OCI-M1 (cell line): Measurements from ENCODE around the gene SMAD6.
"Not testable (repeated sequence)": the region's sequence is repeated elsewhere in the genome, so short reads cannot be mapped to it uniquely, and the experiment has no call there.

ENCODE experiments used
- DNase-seq: peaks from one replicate; lab custom pipeline; 2025; lab: John Stamatoyannopoulos, UW

SMAD6 gene

DNA sequence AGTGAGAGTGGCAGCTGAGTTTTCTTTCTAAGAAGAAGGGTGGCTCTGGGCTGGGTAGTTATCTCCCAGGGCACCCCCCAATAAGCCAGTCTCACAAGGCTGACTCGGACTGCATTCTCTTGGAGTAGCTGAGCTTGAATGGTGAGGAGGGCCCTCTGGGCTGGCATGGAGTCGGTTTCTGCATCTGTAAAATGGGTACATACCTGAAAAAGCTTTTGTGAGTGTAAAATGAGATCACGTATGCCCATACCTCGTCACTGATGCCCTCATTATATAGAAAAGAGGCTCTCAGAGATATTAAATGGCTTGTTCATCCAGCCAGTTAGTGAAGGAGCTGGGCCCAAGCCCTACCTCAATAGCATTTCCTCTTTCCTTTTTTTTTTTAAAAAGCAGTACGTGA, 41.2 kb downstream of the SMAD6 start:
- no peak for DNase-seq

GRCh38 chr15:66743703-66744536, 41.9 kb downstream of the SMAD6 start:
- DNase-seq: no peak

DNA sequence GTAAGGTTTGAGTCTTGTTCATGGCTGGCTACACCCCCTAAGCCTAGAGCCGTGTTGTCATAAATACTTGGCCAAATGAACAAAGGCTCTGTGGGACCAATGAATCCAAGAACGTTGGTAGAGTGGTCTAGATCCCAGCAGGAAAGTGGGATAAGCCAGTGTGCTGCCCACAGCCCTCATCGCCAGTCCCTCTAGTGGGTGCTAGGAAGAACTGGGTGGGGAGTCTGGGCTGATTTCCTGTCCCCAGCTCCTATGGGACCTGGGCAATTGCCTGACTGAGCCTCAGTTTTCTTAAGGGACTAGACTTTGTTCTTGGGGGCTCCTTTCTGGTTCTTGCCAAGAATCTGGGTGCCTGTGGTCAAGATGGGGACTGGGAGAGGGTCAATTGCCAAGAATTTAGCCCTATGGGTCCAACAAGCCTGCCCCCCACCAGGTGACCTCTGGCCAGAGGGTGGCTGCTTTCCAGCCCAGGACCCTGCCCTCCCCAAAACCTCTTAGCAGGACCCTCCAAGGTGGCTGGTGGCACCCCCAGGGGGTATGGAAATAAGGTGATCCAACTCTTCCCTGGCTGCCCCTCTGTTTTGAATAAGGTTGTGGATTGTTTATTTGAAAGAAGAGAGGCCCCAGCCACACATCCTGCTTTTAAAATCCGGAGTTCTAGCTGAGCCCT, 42.7 kb downstream of the SMAD6 start:
- DNase-seq: no peak

DNA sequence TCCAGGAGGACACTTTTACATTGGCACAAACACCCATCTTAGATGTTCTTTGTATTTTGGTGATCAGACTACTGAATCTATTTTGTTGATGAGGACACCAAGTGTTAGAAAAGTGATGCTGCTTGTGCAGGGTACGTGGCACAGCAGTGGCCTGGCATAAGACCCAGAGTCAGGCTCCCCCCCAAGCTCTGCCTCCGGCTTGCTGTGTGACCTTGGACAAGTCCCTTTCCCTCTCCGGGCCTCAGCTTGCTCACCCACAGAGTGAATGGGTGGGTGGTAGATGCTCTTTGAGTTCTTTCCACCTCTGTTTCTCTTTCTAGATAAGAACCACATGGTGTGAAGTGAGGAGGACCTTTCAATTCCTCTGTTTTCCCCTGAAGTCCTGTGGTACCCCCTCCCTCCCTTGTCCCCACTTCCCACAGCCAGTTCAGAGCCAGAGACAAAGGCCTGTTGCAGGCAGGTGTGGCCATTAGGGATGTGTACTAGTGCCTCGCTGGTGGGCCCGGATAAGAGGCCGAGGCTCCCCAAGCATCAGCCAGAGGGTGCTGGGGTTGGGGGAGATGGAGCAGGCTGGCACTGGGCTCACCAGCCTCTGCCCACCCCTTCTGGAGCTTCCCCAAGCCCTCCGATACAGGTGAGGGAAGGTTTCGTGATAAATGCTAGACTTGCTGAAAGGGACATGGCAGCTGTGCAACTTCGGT, 43.6 kb downstream of the SMAD6 start:
- no peak for DNase-seq

DNA sequence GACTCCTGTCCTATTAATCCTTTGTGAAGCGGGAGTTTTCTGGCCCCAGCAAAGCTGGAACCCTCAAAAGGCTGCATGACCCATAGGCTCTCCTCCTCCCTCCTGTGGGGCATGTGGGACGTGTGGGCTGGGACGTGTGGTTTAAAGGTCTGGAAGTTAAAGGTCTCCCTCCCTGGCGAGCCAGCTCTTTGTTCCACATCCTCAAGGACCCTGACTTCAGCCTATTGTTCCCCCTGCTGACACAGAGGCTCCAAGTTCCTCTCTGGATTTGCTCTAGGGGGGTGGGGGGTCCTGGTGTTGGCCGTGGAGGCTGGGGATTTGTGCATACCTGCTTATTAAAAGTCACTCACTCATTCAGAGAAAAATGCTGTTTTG, 44.2 kb downstream of the SMAD6 start:
- DNase-seq: no peak

GRCh38 chr15:66747223-66747622, 45.2 kb downstream of the SMAD6 start:
- no peak for DNase-seq

DNA sequence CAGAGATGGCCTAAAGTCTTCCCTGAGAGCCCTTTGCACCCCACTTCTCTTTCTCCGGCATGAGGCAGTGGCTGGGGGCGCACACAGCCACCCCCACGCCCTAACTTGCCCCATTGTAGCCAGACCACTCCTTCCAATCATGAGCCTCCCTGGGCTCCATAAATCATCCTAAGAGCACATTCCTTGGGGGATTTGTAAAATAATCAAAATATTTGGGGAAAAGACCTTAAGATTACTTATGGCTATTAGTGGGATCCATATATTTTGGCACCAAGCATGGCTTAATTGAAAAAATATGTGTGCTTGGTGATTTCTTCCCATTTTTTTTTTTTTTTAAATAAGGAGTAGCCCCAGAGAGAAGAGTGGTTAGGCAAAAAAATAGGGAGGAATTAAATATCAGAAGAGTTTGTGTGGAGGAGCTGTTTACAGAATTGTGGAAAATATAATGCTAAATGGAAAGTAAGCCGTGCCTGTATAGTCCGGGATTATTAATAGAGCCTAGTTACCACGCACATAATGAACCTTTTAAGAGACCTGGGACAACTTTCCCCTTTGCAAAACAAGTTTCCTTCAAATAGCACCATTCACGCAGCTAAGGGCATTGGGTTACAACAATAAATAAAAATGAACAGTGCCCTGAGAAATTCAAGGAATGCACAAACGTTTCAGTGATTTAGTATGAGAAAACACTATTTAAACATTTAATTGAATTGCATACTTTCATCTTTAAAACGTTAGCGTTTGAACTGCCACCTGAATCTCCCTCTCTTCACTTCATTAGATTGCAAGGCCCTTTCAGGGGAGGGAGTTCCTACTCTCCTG, 46.1 kb downstream of the SMAD6 start:
- DNase-seq: no peak

DNA sequence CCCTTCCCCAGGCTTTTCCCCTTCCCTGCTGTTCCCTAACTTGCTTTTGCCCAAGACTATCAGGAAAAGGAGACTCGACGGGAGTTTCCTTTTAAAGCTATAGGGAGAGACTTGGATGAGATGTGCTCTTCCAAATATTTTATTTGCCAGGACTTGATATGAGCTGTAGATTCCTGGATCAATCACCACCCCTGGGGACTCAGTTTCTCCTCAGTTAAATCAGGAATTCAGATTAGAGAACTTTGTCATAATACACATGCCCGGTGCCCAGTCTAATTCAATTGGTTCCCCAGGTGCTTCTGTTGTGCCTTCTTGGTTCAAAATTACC, 46.6 kb downstream of the SMAD6 start:
- no peak for DNase-seq

GRCh38 chr15:66749841-66750575, 48.0 kb downstream of the SMAD6 start:
- no peak for DNase-seq

DNA sequence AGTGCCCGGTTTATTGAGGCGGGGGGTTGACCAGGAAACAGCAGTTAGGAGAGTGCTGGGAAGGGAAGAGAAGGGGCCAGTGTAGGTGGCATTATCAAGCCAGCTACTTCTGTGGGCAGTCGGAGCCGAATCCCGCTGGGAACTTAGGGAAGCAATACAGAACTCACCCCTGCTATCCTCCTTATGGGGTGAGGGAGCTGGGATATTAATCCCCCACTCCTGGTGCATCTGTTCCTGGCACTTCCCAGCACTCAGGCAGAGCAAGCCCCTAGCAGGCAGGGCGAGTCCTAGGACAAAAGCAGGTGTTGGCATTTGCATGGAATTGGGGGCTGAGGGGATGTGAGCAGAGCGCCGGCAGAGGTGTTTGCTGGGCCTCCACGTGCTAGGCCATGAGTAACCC, 48.6 kb downstream of the SMAD6 start:
- DNase-seq: no peak

- DNase-seq: no peak
Observed at GRCh38 chr15:66751579-66751978, 49.5 kb downstream of the SMAD6 start.

GRCh38 chr15:66752078-66752477, 50.0 kb downstream of the SMAD6 start:
- no peak for DNase-seq

GRCh38 chr15:66753687-66754377, 51.8 kb downstream of the SMAD6 start:
- no peak for DNase-seq

- DNase-seq: no peak
Observed at GRCh38 chr15:66754789-66755188, 52.8 kb downstream of the SMAD6 start.

DNA sequence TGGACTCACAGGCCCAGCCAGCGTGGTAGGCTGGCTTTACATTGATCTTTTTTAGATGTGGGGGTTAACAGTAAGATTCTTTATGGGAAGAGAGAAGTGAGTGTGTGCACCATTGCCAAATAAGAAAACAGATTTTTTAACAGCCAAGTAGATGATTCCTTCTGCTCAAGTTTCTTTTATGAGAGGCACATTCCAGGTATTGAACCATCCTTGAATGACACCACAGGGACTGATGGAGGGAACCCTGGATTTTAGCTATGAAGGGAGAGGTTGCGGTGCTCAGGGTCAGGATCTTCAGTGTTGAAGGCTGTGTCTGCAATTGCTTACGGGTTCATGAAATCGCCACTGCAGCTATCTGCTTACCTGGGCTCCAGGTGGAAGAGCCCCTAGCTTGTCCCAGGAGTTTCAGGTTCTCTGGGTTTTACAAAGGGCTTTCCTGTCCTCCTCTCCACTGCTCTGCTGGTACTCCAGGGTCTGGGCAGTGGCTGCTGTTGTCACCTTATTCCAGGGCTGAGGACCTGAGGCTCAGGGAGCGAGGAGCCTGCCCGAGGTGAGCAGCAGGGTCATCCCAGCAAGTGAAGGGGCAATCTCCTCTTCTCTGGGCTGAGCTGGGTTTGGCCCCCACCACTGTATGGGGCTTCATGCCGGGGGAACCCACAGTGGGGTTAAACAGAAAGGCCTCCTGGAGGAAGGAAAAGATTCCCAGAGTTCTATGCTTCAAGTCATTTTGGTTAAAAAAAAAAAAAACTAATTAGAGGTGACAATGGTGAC, 53.4 kb downstream of the SMAD6 start:
- DNase-seq: no peak

- DNase-seq: no peak
Observed at GRCh38 chr15:66756295-66756694, 54.3 kb downstream of the SMAD6 start.

GRCh38 chr15:66757030-66757429, 55.0 kb downstream of the SMAD6 start:
- DNase-seq: no peak

GRCh38 chr15:66757521-66757920, 55.5 kb downstream of the SMAD6 start:
- DNase-seq: no peak

DNA sequence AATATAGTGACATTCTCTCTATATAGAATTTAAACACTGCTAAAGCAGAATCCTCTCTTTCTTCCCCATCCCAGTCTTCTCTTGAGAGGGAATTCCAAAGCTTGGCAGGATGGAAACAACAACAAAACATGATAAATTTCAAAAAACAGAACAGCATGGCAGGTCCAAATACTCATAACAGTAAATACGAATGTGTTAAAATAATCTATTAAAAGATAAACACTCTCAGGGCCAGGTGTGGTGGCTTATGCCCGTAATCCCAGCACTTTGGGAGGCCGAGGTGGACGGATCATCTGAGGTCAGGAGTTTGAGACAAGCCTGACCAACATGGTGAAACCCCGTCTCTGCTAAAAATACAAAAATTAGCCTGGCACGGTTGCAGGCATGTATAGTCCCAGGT, 56.2 kb downstream of the SMAD6 start:
- DNase-seq: not testable (repeated sequence)

DNA sequence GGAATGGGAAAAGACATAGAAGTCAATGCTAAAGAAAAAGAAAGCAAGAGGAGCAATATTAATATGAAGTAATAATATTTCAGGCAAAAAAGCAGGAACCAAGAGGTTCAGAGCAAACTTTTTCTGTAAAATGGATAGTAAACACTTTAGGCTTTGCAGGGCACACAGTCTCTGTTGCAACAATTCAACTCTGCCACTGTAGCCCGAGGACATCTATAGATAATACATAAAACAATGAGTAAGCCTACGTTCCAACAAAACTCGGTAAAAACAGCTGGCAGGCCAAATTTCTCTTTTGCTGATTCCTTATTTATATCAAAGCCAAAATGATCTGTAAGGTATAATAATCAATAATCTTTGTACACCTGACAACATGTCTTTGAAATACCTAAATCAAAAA, 56.8 kb downstream of the SMAD6 start:
- no peak for DNase-seq
